ENCODE measurements around the gene GRK1. TPM values are rescaled to one million over a fixed set of nuclear protein-coding genes. Genes with fewer than 3 reads are reported as not detected.
"Not testable (repeated sequence)": the region's sequence is repeated elsewhere in the genome, so short reads cannot be mapped to it uniquely, and the experiment has no call there.

The GRK1 gene
- polyA plus RNA-seq, 3 donors: not detected

DNA sequence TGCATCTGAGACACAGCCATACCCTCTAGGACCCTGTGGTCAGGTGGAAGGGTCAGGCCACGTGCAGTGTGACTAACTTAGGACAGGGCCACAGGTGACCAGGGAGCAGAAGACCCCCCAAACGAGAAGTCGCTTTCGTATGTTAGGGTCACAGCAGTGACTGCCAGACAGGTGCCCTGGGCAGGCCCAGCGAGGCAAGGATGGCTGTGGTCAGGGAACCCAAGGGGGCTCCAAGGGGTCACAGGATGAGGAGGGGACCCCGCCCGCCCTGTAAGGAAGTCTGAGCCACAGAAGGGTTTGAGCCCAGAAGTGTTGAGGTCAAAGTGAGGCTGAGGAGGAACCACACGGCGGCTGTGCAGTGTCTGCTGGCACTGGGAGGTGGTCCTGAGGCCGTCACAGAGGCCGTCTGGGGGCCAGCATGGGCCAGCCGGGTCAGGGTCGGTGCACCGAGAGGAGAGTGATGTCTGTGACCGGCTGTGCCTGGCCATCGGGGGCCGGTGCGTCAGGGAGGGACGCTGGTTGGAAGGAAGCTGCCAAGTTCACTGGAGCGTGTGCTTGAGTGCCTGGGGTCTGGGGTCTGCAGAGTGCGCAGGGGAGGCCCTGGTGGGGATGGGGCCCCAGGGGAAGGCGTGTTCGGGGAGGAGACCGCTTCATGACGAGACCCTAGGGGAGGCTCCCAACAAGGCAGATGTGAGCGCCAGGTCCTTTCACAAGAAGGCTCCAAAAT lies 67.2 kb downstream of the GRK1 start:
- no peak overlapping the region for H3K27ac ChIP-seq (ENCODE audit: low read depth, low read length)
- WGBS, 3 donors: 75 to 80% (median 79%) methylated on average over 26 of the region's 26 CpGs

DNA sequence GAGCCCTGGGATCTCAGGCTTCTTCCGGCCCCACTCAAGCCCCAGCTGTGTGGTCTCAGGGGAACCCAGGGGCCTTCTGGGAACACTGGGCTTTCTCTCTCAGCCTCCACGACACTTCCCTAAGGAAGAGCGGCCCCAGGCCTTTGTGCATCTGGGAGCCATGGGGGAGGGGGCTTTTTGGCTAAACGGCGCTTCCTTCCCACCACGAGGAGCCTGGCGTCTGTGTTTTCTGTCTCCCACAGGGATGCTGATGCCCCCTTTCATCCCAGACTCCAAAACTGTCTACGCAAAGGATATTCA lies 67.8 kb downstream of the GRK1 start:
- no peak overlapping the region for H3K27ac ChIP-seq (ENCODE audit: low read depth, low read length)
- 65 to 82% (median 65%) methylated on average over 8 of the region's 8 CpGs for WGBS, 3 donors

GRCh38 chr13:113735194-113735593 lies 68.2 kb downstream of the GRK1 start:
- no peak overlapping the region for H3K27ac ChIP-seq (ENCODE audit: low read depth, low read length)
- 86 to 93% (median 92%) methylated on average over 26 of the region's 26 CpGs for WGBS, 3 donors

DNA sequence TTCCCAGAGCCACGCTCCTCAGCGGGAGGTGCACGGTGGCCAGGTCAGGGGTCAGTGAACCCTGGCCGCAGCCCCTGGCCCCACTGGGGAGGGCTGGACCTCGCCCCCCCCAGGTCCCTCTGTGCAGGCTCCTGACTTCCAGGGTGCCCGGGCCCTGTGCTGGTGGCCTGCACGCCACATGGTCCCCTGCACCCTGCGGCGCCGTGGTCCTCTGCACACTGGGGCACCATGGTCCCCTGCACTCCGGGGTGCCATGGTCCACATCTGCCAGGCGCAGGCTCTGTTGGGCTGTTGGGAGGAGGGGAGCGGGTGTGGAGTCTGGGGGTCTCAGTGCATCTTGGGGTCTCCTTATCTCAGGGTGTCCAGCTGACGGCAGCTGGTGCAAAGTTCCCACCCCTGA lies 68.7 kb downstream of the GRK1 start:
- 86 to 90% (median 89%) methylated on average over 14 of the region's 14 CpGs for WGBS, 3 donors
- no peak overlapping the region for H3K27ac ChIP-seq (ENCODE audit: low read depth, low read length)

- 47 to 59% (median 48%) methylated on average over 10 of the region's 10 CpGs for WGBS, 3 donors
- no peak overlapping the region for H3K27ac ChIP-seq (ENCODE audit: low read depth, low read length)
Measured at GRCh38 chr13:113736258-113736731, 69.3 kb downstream of the GRK1 start.

DNA sequence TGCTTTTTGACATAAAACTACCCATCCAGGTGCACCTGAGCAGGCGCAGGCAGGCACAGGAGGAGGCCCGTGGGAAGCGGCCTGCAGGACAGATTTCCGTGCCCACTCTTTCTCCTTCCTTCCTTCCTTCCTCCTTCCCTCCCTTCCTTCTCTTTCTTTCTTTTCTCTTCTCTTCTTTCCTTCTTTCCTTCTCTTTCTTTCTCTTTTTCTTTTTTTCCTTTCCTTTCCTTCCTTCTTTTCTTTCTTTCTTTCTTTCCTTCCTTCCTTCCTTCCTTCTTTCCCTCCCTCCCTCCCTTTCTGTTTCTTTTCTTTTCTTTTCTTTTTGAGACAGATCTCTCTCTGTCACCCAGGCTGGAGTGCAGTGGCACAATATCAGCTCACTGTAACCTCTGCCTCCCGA lies 70.8 kb downstream of the GRK1 start:
- H3K27ac ChIP-seq (ENCODE audit: low read depth, low read length): no peak overlapping the region
- 68 to 90% (median 82%) methylated on average over 5 of the region's 5 CpGs for WGBS, 3 donors

DNA sequence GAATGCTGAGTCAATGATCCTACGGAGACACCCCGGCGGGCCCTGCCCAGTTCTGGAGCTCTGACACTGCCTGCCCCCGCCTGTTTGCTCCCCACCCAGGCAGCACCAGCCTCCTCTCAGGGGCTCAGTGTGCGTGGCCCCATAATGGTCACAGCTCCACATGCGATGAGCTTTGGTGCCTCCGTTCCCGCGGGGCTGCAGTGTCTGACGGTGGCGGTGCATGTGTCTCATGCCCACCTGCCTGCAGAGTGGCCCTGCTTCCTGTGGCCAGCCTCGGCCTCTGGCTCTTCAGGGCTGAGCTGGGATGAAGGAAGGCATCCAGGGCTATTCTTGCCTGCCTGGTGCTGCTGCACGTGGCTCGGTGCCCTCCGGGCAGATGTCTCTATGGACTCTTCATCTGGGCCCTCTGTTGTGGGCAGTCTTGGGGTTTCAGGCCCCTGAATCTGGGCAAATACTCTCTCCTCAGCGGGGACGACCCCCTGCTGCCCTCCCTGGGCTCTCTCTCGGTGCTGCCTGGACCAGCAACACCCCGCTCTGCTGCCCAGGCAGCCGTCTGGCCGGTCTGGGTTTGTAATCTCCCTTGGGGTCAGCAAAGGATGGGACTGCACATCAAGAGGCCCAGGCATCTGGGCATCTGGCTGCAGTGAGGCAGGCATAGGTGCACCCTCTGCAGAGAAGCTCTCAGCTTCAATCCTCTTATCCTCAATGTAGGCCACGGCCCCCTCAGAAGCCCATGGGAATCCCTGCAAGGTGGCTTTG lies 72.7 kb downstream of the GRK1 start:
- WGBS, 3 donors: 84 to 85% (median 84%) methylated on average over 22 of the region's 22 CpGs
- H3K27ac ChIP-seq (ENCODE audit: low read depth, low read length): no peak overlapping the region

DNA sequence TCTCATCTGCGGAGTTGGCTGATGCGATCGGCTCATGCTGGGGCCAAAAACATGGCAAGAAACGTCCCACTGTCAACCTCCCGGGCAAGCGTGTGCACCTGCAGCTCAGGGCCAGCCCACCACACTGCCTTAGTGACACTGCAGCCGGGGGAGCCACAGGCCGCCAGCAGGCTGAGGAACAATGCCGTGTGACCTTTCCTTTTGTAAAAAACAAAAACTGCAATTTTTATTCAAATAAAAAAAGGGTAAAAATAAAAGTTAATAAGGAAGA lies 73.2 kb downstream of the GRK1 start:
- WGBS, 3 donors: 72 to 82% (median 73%) methylated on average over 9 of the region's 9 CpGs
- H3K27ac ChIP-seq (ENCODE audit: low read depth, low read length): no peak overlapping the region

DNA sequence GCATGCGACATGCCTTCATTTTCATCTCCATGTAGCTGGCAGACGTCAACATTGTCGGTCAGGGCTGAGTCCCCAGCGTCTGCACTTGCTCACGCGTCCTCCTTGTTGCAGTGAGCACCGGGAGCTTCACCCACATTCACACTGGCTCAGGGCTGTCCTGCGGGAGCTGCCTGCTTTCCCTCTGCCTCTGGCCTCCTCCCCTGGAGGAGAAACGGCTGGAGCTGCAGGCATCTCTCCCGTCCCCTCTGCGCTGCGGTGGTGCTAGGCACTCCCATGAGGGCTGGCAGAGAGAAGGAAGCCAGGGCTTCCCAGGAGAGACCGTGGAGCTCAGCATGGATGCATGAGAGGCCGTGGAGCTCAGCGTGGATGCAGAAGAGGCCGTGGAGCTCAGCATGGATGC lies 73.6 kb downstream of the GRK1 start:
- WGBS, 3 donors: 73 to 82% (median 80%) methylated on average over 16 of the region's 16 CpGs
- H3K27ac ChIP-seq (ENCODE audit: low read depth, low read length): no peak overlapping the region

- WGBS, 3 donors: 50 to 71% (median 58%) methylated on average over 15 of the region's 15 CpGs
- no peak overlapping the region for H3K27ac ChIP-seq (ENCODE audit: low read depth, low read length)
Measured at GRCh38 chr13:113741191-113741668, 74.2 kb downstream of the GRK1 start.

DNA sequence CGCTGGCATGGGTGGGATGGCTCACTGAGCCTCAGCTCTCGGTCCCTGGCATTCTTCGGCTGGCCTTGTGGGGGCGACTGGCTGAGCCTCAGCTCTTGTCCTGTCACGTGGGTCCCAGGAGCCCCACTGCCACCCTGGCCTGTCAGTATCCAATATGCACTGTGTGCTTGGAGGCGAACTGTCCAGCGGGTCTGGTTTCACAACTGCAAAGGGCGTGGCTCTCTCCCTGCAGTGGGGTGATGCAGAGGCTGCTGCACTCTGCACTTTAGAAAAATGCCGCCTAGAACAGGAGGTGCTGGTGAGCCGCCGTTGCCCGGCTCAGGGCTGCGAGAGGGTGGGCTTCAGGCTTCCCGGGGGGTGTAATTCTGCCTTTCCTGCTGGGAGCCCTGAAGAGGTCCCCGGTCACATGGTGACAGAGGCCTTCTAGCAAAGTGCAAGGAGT lies 75.0 kb downstream of the GRK1 start:
- no peak overlapping the region for H3K27ac ChIP-seq (ENCODE audit: low read depth, low read length)
- 18 to 25% (median 23%) methylated on average over 15 of the region's 15 CpGs for WGBS, 3 donors

GRCh38 chr13:113742445-113743120 lies 75.6 kb downstream of the GRK1 start:
- 61 to 70% (median 66%) methylated on average over 21 of the region's 21 CpGs for WGBS, 3 donors
- H3K27ac ChIP-seq (ENCODE audit: low read depth, low read length): no peak overlapping the region

- H3K27ac ChIP-seq (ENCODE audit: low read depth, low read length): no peak overlapping the region
- WGBS, 3 donors: 87 to 89% (median 88%) methylated on average over 24 of the region's 24 CpGs
Measured at GRCh38 chr13:113743366-113744195, 76.6 kb downstream of the GRK1 start.

GRCh38 chr13:113744197-113745000 lies 77.4 kb downstream of the GRK1 start:
- 79 to 85% (median 84%) methylated on average over 21 of the region's 21 CpGs for WGBS, 3 donors
- no peak overlapping the region for H3K27ac ChIP-seq (ENCODE audit: low read depth, low read length)

- WGBS, 3 donors: 89 to 95% (median 93%) methylated on average over 8 to 9 of the region's 9 CpGs
- H3K27ac ChIP-seq (ENCODE audit: low read depth, low read length): no peak overlapping the region
Measured at GRCh38 chr13:113745059-113745458, 78.0 kb downstream of the GRK1 start.

DNA sequence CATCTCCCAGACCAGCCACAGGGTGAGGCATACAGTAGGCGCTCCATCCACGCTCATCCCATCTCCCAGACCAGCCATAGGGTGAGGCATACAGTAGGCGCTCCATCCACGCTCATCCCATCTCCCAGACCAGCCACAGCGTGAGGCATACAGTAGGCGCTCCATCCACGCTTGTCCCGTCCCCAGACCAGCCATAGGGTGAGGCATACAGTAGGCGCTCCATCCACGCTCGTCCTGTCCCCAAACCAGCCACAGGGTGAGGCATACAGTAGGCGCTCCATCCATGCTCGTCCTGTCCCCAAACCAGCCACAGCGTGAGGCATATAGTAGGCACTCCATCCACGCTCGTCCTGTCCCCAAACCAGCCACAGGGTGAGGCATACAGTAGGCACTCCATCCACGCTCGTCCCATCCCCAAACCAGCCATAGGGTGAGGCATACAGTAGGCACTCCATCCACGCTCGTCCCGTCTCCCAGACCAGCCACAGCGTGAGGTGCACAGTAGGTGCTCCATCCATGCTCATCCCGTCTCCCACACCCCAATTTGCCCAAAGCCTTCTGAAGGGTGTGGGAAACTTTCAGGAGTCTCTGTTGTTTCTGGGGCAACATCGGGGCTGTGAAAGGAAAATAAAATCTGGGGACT lies 78.6 kb downstream of the GRK1 start:
- 87 to 96% (median 91%) methylated on average over 22 to 23 of the region's 24 CpGs for WGBS, 3 donors
- H3K27ac ChIP-seq (ENCODE audit: low read depth, low read length): not testable (repeated sequence)

- no peak overlapping the region for H3K27ac ChIP-seq (ENCODE audit: low read depth, low read length)
- WGBS, 3 donors: 75 to 84% (median 76%) methylated on average over 5 of the region's 5 CpGs
Measured at GRCh38 chr13:113746143-113746525, 79.1 kb downstream of the GRK1 start.
